Glomerular endothelial cell (primary cell): ENCODE measurements around the gene PIP5K1B. TPM values are rescaled to one million over a fixed set of nuclear protein-coding genes. Genes with fewer than 3 reads are reported as not detected.

Source experiments
- DNase-seq: peaks from one replicate; pipeline ENCODE4 v3.0.0-alpha.2; 2011; ENCODE audit warnings: low read depth, low spot score; ENCODE audit errors: extremely low read depth
- total RNA-seq: library from RNA; depleted of rRNA; stranded (reverse); fragments of >200 nt; gene quantifications from 2 replicates; pipeline ENCODE4 v1.2.3, GENCODE V29; 2015

PIP5K1B gene
- total RNA-seq, 1 donor from 2014 or later: 0.23 TPM

GRCh38 chr9:68896486-68896885 lies 191.4 kb downstream of the PIP5K1B start:
- DNase-seq: no peak

GRCh38 chr9:68897577-68898145 lies 192.6 kb downstream of the PIP5K1B start:
- DNase-seq: no peak

GRCh38 chr9:68898781-68899439 lies 193.9 kb downstream of the PIP5K1B start:
- no peak for DNase-seq

- DNase-seq: no peak
Observed at GRCh38 chr9:68904454-68904853, 199.4 kb downstream of the PIP5K1B start.

- no peak for DNase-seq
Observed at GRCh38 chr9:68905129-68905528, 200.1 kb downstream of the PIP5K1B start.

- DNase-seq: no peak
Observed at GRCh38 chr9:68907910-68908309, 202.9 kb downstream of the PIP5K1B start.

- no peak for DNase-seq
Observed at GRCh38 chr9:68912561-68912960, 207.5 kb downstream of the PIP5K1B start.

- DNase-seq: no peak
Observed at GRCh38 chr9:68913054-68913453, 208.0 kb downstream of the PIP5K1B start.

- DNase-seq: no peak
Observed at GRCh38 chr9:68914751-68915150, 209.7 kb downstream of the PIP5K1B start.

GRCh38 chr9:68919661-68920060 lies 214.6 kb downstream of the PIP5K1B start:
- no peak for DNase-seq

GRCh38 chr9:68920921-68921320 lies 215.9 kb downstream of the PIP5K1B start:
- DNase-seq: no peak

GRCh38 chr9:68923480-68923879 lies 218.4 kb downstream of the PIP5K1B start:
- no peak for DNase-seq

GRCh38 chr9:68925175-68925574 lies 220.1 kb downstream of the PIP5K1B start:
- no peak for DNase-seq

GRCh38 chr9:68927165-68927564 lies 222.1 kb downstream of the PIP5K1B start:
- no peak for DNase-seq

GRCh38 chr9:68931821-68932220 lies 226.8 kb downstream of the PIP5K1B start:
- no peak for DNase-seq

- DNase-seq: no peak
Observed at GRCh38 chr9:68932458-68932857, 227.4 kb downstream of the PIP5K1B start.

- DNase-seq: no peak
Observed at GRCh38 chr9:68933434-68934328, 228.6 kb downstream of the PIP5K1B start.

- DNase-seq: no peak
Observed at GRCh38 chr9:68934329-68934644, 229.2 kb downstream of the PIP5K1B start.

- DNase-seq: no peak
Observed at GRCh38 chr9:68940573-68940972, 235.5 kb downstream of the PIP5K1B start.

- DNase-seq: no peak
Observed at GRCh38 chr9:68941780-68942459, 236.9 kb downstream of the PIP5K1B start.

- no peak for DNase-seq
Observed at GRCh38 chr9:68942790-68943189, 237.8 kb downstream of the PIP5K1B start.
